HG02571 (cell line): Measurements from ENCODE around the gene CFAP251.

ENCODE experiments used
- ATAC-seq: cut with Tn5 transposase; IDR thresholded peaks from one replicate; pipeline ENCODE4 v1.9.1; 2021; ENCODE audit warnings: mild to moderate bottlenecking, moderate library complexity; ENCODE audit not compliant: unreplicated experiment

Gene CFAP251

DNA sequence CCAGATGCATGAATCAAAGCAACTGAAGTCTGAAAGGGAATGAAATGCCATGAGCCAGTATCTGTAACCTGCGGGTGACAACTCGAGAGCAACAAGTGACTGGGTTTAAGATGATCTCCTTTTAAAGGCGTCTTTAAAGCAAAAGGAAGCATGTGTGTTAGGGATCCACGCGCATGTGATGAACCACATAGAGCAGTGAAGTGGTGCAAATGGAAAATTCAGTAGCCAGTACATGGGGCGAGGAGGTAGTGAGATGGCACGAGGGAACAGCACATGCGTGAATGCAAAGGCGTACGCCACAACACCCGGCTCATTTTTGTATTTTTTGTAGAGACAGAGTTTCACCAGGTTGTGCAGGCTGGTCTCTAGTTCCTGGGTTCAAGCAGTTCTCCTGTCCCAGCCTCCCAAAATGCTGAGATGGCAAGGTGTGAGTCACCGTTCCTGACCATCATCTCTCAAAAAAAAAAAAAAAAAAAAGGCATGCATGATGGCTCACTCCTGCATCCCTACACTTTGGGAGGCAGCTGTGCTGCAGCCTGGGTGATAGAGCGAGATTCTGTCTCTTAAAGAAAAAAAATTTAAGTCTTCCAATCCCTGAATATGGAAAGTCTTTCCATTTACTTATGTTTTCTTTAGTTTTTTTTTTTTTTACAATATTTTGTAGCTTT lies 78.7 kb downstream of the CFAP251 start:
- ATAC-seq, result no peak

DNA sequence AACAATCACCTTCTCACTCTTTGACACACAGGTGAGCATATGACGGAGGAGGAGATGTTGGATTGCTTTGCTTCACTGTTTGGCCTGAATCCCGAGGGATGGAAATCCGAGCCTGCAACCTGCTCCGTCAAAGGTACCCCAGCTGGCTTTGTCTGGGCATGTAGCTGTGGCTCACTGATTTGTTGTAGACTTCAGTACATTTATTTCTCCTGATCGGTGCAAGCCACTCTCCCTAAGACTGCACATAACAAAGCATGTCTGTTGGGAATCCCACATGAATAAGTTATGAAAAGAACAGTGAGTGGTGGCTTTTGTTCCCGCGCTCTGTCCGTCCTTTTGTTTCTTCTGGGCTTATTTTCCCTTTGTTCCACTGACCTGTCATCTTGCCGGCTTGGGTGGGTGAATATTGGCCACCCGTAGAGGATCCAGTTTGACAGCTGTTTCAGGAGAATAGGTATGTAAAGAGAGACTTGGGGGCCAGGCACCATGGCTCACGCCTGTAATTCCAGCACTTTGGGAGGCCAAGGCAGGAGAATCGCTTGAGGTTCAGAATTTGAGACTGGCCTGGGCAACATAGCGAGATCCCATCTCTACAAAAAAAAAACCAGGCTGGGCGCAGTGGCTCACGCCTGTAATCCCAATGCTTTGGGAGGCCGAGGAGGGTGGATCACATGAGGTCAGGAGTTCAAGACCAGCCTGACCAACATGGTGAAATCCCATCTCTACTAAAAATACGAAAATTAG lies 83.2 kb downstream of the CFAP251 start:
- ATAC-seq, result no peak

DNA sequence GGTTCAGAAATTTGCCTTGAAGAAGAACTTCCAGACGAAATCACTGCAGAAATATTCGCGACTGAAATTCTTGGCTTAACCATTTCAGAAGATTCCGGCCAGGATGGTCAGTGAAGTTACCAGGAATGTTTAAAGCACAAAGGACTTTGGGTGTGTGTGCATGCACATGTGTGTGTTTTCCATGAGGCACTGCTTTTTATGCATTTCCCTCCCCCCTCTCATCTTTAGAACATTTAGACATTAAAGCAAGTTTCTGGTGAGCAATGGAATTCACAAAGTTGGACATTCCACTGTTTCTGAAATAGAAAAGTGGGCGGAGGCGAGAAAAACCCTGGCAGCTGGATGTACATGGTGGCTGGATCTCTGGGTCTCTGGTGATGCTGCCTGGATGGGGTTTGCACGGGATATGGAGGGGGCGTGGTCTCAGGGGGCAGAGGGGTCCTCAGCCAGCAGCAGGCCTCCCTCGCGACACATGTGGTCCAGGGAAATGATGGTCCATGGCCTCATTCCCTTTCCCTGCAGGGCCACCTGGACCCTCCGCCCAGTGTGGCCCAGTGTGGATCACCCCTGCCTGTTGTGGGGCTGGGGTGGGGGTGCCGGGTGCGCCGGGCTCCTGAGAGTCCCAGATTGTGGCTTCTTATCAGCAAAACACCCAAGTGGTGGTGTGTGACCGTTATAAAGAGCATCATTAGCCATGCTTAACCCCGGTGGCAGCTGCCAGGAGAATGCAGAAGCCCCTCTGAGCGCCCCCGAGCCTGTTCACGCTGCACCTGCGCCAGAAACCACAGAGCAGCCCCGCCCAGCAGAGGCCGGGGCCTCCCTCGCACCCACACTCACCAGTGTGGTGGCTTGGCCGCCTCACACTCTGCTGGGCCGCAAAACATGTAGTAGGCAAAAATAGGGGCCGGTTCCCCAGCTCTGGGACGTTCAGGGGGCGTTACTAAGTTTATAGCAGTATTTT lies 85.5 kb downstream of the CFAP251 start:
- ATAC-seq, result no peak

DNA sequence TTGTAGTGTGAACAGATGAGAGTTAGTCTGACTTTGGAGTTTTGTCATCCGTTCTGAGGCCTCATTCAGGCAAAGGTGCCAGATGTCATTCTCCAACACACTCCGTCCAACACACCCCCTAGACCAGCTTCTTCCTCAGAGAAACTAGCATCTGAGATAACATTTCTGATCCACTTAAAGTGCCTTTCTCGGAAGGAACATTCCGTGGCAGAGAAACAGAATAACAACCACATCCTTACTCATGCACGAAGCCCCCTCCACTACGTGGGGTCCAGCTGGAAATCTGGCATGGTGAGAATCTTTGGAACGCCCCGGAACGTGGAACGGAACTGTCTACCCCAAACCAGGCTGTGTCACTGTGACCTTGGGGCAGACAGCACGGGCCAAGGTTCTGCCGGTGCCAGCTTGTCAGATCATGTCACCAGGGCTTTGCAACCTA lies 86.3 kb downstream of the CFAP251 start:
- ATAC-seq, result no peak

DNA sequence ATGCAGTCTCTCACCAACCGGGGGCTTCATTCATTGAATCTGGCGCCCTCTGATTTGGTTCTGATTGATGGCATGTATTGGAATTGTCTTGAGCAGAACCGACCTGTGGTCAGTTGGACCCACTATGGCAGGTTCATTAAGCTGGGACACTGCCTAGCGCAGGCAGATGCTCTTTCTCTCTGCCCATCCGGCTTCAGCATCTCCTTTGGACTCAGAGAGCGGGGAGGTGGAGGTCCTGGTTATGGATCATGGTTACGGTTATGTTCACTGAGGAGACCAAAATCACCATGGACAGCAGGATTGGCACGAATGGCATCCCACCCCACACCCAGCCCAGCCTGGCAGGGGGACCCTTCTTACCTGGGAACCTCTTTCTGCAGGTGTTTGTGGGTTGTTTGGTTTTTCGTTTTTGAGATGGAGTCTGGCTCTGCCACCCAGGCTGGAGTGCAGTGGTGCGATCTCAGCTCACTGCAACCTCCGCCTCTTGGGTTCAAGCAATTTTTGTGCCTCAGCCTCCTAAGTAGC lies 86.9 kb downstream of the CFAP251 start:
- no peak for ATAC-seq

DNA sequence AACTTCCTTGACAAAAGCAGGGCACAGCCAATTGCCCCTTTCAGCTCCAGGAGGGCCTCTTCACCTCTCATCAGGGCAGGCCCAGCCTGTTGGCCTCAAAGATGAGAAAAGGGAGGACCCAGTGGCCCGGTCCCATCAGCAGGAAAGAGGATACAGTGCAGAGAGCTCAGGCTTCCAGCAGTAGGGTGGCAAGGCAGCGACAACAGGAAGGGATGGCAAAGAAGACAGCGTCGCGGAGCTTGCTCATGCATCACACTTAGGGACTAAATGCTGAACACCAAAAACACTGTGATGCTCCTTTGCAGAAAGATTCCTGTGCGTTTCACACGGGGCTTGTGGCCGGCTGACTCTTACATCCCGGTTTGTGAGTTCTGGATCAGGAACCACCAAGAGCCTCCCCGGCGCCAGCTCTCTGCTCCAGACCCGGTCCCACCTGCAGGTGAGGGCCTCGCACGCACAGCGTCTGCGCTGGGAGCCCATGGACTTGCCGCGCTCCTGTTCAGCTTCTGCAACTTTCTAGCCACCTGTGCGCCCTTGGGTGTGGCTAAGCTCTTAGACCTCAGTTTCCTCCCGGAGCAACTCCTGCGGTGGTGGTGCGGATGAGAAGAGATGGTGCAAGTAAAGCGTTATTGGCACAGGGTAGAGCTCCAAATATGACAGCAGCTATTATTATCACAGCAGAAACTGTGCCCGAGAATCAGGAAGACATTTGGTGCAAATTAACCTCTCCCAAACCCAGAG lies 88.0 kb downstream of the CFAP251 start:
- no peak for ATAC-seq

DNA sequence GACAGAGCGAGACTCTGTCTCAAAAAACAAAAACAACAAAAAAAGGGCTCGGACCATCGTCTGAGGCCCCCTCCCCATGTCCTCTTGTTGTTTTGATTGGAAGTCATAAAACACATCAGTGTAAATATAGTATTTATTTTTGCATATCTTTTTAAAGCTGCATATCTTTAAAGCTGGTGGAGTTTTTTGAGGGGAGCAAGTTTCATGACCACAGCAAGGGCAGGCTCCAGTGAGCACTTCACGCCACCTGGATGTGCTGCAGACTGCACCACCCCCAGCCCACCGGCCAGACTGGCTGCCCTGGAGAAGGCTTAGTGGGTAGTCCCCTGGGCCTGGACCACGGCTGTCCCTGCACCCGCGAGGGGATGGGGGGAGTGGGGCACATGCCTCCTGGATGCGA lies 91.3 kb downstream of the CFAP251 start:
- no peak for ATAC-seq

DNA sequence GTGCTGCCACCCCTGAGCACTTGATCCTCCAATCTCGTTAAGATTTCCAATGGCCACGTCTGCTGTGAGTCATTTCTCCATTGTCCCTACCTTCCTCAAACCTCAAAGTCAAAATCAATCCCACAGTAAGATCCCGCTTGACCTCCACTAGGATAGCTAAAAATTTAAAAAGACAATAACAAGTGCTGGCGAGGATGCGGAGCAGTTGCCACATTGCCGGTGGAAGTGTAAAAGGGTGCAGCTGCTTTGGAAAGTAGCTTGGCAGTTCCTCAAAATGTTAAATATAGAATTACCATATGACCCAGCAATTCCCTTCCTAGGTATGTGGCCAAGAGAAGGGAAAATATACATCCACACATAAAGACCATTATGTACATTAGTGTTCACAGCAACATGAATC lies 93.8 kb downstream of the CFAP251 start:
- ATAC-seq, result no peak

DNA sequence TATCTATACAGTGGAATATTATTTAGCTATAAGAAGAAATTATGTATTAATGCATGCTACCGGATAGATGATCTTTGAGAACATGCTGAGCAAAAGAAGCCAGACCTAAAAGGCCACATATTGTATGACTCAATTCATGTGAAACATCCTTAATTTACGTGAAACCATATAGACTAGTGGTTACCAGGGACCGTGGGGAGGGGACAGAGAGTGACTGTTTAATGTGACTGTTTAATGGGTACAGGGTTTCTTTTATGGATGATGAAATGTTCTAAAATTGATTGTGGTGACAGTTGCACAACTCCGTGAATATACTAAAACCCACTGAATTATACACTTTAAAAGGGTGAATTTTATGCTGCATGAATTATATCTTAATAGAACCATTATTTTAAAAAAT lies 94.7 kb downstream of the CFAP251 start:
- ATAC-seq, result no peak

DNA sequence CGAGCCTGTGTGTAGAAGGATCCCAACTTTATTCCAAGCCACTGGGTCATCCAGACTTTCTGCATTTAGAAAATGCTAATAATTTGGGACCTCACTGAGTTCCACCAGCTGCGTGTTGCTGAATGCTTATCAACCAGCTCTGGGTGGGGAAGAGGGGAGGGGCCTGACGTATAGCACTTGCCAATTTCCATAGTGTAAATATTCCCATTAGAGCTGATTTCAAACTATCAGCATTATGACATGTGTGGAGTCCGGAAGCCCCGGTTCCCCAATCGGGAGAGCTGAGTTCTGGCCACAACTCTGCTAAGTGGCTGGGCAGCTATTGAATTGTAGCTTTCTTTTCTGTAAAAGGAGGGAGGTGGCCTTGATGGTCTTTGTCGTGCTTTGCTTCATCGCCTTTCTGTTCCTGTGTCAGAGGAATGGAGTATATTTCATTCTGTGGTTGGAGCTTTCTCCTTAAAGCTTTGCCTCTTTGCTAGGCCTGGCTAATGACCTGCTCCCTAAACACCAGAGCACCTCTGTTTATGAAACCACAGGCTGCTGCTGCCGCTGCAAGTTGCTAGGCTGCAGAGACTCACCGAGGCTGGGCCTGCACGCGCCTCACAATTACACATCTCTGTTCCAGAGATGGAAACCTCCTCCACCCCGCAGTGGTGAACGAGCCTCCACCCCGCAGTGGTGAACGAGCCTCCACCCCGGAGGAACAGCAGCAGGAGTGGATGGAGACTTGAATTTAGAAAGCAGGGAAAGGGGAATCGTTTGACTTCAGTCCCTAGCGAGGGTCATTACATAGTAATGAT lies 95.6 kb downstream of the CFAP251 start:
- ATAC-seq, result no peak

DNA sequence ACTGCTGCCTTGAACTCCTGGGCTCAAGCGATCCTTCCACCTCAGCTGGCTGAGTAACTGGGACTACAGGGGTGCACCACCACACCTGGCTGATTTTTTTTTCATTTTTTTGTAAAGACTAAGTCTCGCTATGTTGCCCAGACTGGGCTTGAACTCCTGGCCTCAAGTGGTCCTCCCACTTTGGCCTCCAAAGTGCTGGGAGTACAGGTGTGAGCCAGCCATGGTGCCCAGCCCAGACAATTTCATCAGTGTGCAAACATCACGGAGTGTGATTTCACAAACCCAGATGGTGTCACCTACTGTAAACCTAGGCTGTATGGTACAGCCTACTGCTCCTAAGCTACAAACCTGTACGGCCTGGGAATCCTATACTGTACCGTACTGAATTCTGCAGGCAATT lies 96.4 kb downstream of the CFAP251 start:
- ATAC-seq, result no peak

DNA sequence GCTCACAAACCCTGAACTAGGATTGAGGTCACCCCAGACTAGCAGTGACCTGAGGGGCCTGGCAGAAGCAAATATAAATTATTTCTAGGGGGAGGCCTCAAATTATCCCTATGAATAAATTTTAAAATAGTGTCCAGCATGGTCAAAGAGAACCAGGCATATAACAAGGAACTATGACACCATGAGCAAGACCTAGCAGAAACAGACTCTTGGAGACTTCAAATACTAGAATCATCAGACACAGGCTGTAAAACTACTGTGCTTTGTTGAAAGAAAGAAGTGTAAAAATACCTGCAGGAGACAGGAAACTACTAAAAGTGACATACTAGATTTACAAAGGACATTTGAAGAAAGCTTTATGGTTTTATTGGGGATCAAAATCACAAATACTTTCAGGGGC lies 100.1 kb downstream of the CFAP251 start:
- no peak for ATAC-seq

DNA sequence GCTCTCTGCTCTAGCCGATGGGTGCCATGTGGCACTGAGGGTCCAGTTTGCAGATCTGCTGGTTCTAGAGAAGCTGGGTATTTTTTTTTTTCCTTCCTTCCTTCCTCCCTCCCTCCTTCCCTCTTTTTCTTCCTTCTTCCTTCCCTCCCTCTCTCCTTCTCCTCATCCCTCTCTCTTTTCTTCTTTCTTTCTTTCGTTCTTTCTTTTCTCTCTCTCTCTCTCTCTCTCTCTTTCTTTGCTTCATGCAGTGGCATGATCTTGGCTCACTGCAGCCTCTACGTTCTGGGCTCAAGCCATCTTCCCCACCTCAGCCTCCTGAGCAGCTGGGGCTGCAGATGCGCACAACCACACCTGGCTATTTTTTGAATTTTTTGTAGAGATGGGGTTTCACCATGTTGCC lies 100.5 kb downstream of the CFAP251 start:
- ATAC-seq, result no peak

DNA sequence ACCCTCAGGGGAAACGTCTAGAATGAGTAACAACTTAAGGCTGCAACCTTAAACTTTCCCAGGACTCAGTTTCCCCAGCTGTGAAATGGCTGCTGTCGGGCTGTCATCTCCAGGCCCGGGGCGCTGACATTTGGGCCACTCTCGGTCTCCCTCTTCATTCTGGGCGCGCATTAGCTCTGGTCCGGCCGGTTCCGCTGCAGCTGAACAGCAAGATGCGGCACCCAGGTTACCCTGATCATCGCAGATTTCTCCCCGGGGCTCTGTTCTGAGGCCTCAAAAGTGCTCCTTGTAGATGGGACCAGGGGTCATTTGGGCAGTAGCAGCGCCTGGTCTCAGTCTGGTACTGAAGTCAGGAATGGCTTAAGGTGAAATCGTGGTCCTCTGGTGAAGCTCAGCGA lies 102.4 kb downstream of the CFAP251 start:
- no peak for ATAC-seq

DNA sequence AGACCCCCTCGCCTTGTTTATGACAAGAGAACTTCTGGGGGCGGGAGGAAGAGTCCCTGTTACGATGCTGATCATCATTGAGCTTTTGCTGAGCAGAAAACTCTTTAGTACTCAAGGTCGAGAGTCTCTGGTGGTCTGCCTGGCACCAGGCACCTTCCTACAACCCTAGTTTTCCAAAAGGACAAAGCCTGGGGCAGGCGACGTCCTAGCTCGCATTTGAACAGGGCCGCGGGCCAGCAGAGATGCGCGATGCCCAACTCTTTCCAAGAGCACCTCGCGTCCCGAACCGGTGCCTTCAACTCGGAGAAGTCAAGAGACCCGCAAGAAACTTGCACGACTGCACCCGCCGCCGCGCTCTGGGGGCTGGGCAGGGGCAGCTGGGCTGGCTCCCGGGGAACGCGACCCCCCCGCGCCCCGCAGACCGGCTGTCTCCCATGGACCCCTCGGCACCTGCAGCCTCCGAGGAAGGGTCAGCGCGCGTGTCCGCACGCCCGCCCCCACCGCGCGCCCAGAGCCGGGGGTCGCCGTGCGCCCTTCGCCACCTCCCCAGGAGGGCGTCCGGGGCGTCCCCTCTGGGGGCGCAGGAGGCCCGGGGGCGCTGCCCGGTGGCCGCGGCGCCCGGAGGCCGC lies 102.9 kb downstream of the CFAP251 start:
- no peak for ATAC-seq

DNA sequence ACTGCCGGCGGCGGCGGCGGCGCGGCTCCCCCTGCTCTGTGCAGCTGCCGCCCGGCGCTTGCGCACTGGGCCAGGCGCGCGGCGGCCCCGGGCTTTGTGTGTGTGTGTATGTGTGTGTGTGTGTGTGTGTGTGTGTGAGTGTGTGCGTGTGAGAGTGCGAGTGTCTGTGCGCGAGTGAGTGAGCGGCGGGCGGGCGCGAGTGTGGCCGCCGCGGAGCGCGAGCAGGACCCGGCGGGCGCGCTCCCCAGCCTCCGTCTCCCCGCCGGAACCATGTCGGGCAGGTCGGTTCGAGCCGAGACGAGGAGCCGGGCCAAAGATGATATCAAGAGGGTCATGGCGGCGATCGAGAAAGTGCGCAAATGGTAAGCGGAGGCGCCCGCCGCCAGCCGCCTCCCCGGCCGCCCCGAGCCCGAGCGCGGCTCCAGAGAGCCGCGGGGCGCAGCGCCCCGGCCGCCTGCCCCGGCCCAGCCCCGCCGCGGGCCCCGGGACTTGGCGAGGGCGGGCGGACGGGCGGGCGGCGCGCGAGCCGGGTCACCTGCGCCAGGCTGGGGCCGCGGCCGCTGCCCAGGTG lies 103.5 kb downstream of the CFAP251 start, which contains the start of gene BCL7A:
TSS of gene BCL7A (plus strand) at position 63 of the 571 bp plus-strand sequence. CDS start at position 271, 208 bp downstream.
- ATAC-seq, result no peak

DNA sequence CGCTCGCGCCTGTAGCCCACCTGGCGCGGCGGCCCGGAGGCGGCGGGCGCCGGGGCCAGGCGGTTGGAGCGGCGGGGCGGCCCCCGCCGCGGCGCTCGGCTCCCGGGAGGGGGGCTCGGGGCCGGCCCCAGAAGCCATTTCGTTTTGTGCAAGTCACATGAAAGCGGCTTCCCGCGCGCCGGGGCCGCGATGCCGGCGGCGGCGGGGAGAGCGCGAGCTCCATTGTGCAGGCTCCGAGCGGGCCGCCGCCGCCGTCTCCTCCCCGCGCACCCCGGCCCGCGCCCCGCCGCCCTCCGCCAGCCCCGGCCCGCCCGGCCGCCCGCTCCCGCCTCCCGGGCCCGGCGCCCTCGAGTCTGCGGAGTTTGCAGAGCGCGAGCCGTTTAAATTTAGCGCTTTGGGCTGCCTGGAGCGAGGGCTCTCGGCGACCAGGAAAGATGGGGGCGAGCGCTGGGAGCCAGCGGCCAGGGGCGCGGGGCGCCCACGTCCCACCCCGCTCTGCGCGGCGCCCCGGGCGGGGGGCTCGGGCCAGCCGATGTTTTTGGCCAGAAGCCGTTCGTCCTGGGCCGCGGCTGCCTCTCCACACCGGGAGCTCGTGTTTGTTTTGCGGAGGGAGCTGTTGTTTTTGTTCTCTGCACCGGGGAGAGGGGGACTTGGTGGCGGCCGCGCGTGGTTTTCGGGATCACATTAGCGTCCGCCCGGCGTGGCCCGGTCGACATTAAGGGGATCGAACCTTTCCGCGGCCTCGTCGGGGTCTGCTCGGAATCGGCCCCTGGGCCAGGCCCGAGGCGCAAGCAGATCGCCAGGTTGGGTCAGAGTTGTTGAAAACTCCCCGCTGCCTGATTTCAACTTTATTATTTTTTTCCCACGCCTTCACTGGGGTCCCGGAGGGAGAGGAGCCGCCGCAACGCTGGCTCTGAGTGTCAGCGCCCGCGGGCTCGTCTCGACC lies 104.3 kb downstream of the CFAP251 start:
- no peak for ATAC-seq
